HuH-7.5 (cell line): ENCODE measurements around the gene CD44.

Experiments
- DNase-seq: peaks from one replicate; pipeline ENCODE4 v3.0.0; 2011; ENCODE audit warnings: low spot score

The CD44 gene

GRCh38 chr11:35237860-35238715 is 99.1 kb downstream of the CD44 start:
- DNase-seq, result no peak

- no peak for DNase-seq
These were observed 99.9 kb downstream of the CD44 start for GRCh38 chr11:35238882-35239281.

GRCh38 chr11:35239471-35240075 is 100.6 kb downstream of the CD44 start:
- no peak for DNase-seq

- DNase-seq, result no peak
These were observed 102.1 kb downstream of the CD44 start for GRCh38 chr11:35241083-35241482.

- no peak for DNase-seq
These were observed 102.6 kb downstream of the CD44 start for GRCh38 chr11:35241531-35241930.

GRCh38 chr11:35242412-35243242 is 103.7 kb downstream of the CD44 start:
- DNase-seq, result no peak

- DNase-seq, result no peak
These were observed 104.8 kb downstream of the CD44 start for GRCh38 chr11:35243774-35244173.

- DNase-seq, result no peak
These were observed 106.1 kb downstream of the CD44 start for GRCh38 chr11:35245056-35245455.

GRCh38 chr11:35245786-35246185 is 106.8 kb downstream of the CD44 start:
- DNase-seq, result no peak

GRCh38 chr11:35246745-35247144 is 107.8 kb downstream of the CD44 start:
- no peak for DNase-seq

- DNase-seq, result no peak
These were observed 108.5 kb downstream of the CD44 start for GRCh38 chr11:35247428-35247827.

- DNase-seq, result no peak
These were observed 108.9 kb downstream of the CD44 start for GRCh38 chr11:35247863-35248262.

GRCh38 chr11:35248558-35249323 is 109.8 kb downstream of the CD44 start:
- no peak for DNase-seq

- DNase-seq, result no peak
These were observed 111.2 kb downstream of the CD44 start for GRCh38 chr11:35250192-35250591.

GRCh38 chr11:35250621-35251020 is 111.7 kb downstream of the CD44 start:
- no peak for DNase-seq

GRCh38 chr11:35253237-35253636 is 114.3 kb downstream of the CD44 start:
- DNase-seq, result no peak

- no peak for DNase-seq
These were observed 116.5 kb downstream of the CD44 start for GRCh38 chr11:35255514-35255913.

GRCh38 chr11:35256296-35256695 is 117.3 kb downstream of the CD44 start:
- no peak for DNase-seq

- DNase-seq, result no peak
These were observed 118.3 kb downstream of the CD44 start for GRCh38 chr11:35257281-35257680.

GRCh38 chr11:35259529-35259928 is 120.6 kb downstream of the CD44 start:
- no peak for DNase-seq

GRCh38 chr11:35260342-35260985 is 121.5 kb downstream of the CD44 start:
- DNase-seq, result no peak
